ENCODE results near the gene SLC12A7. TPM values are rescaled to one million over a fixed set of nuclear protein-coding genes. Genes with fewer than 3 reads are reported as not detected.

The SLC12A7 gene
- total and polyA plus RNA-seq, 9 of the 15 experiments (the other 6 are each of a cell fraction or from before 2014, with no cell fraction given), result 0.01 to 3.1 (median 0.56) TPM

DNA sequence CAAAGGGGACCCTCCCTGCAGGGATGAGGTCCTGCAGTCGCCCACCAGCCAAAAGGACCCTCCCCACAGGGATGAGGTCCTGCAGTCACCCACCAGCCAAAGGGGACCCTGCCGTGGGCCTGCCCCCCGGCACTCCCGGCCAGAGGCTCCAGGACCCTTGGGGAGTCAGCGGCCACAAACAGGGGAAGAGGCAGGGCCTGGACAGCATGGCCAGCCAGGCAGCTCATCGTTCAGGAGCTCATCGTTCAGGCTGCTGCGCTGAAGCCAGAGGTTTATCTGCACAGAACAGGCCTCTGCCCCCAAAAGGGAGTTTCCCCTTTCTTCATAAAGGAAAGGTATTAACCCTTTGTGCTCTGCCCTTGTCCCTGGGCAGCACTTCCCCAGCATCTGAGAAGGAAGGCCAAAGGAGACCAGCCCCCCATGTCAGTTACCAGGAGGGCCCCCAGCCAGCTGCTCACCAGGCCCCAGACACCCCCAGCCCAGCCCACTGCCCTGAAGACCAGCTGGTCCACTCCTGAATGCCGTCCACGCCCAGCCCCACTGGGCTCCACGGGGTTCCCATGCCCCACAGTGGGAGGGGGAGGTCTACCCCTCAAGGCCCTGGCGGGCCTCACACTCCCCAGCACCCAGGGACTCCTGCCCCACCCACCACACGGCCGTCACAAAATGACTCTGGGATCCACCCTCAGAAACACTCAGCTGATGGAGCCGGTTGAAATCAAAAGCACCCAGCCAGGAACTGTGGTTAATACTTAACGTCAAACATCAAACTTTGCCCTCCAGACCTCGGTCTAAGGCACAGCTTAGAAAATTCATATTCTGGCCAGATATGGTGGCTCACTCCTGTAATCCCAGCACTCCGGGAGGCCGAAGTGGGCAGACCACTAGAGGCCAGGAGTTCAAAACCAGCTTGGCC lies 6.3 kb downstream of the SLC12A7 start (continued):
- TF ChIP-seq SREBF1 (IDR thresholded peaks at IDR 0.05; ENCODE audit: borderline replicate concordance, low read depth, low read length), result no peak
- peak; percentile 53 for TF ChIP-seq RBBP5 (IDR thresholded peaks at IDR 0.05; ENCODE audit: borderline replicate concordance, insufficient read depth, low read length, poor library complexity, severe bottlenecking)
- TF ChIP-seq ZNF561 (CRISPR knock-in tag; conservative IDR thresholded peaks at IDR 0.05), result no peak
- TF ChIP-seq HMG20A (CRISPR knock-in tag; conservative IDR thresholded peaks at IDR 0.05), result no peak
- TF ChIP-seq PHB (CRISPR knock-in tag; IDR thresholded peaks at IDR 0.05), result no peak
- TF ChIP-seq NEUROD1 (IDR thresholded peaks at IDR 0.05; ENCODE audit: borderline replicate concordance, low read depth, low read length, partially characterized antibody), result peak; percentile 78
- TF ChIP-seq ZNF324 (CRISPR knock-in tag; IDR thresholded peaks at IDR 0.05), result no peak
- peak; percentile 57; the same call in 1 of the 2 replicates for TF ChIP-seq ATF7 (IDR thresholded peaks at IDR 0.05)
- TF ChIP-seq NFIC (IDR thresholded peaks at IDR 0.05), result peak; percentile 77
- TF ChIP-seq ZNF644 (tag; IDR thresholded peaks at IDR 0.05; ENCODE audit: low read depth), result 0 out of 2 replicates have a peak, but pooled peaks have one; percentile 21
- TF ChIP-seq ZNF431 (CRISPR knock-in tag; IDR thresholded peaks at IDR 0.05), result no peak
- TF ChIP-seq, protein P1, sequence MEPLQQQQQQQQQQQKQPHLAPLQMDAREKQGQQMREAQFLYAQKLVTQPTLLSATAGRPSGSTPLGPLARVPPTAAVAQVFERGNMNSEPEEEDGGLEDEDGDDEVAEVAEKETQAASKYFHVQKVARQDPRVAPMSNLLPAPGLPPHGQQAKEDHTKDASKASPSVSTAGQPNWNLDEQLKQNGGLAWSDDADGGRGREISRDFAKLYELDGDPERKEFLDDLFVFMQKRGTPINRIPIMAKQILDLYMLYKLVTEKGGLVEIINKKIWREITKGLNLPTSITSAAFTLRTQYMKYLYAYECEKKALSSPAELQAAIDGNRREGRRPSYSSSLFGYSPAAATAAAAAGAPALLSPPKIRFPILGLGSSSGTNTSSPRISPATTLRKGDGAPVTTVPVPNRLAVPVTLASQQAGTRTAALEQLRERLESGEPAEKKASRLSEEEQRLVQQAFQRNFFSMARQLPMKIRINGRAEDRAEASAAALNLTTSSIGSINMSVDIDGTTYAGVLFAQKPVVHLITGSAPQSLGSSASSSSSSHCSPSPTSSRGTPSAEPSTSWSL (CRISPR knock-in tag; IDR thresholded peaks at IDR 0.05; ENCODE audit: borderline replicate concordance), result no peak
- no peak for TF ChIP-seq ZNF507 (tag; conservative IDR thresholded peaks at IDR 0.05)
- peak; percentile 86 for TF ChIP-seq KLF1 (tag; IDR thresholded peaks at IDR 0.05)
- 0 out of 2 replicates have a peak, but pooled peaks have one; percentile 55 for TF ChIP-seq ZNF197 (CRISPR knock-in tag; IDR thresholded peaks at IDR 0.05; ENCODE audit: low read depth)
- no peak for TF ChIP-seq MIER1 (IDR thresholded peaks at IDR 0.05; ENCODE audit: low read depth)
- TF ChIP-seq ZNF24 (IDR thresholded peaks at IDR 0.05), result 0 out of 2 replicates have a peak, but pooled peaks have one; percentile 14
- TF ChIP-seq STAG1 (CRISPR knock-in tag; IDR thresholded peaks at IDR 0.05; ENCODE audit: borderline replicate concordance), result no peak
- TF ChIP-seq KDM1A (IDR thresholded peaks at IDR 0.05), result peak in 1 of 2 experiments; percentile 21; a peak in 2 of 4 replicates
- peak; percentile 89 for TF ChIP-seq SOX6 (IDR thresholded peaks at IDR 0.05)
- TF ChIP-seq PKNOX1 (IDR thresholded peaks at IDR 0.05), result no peak
- TF ChIP-seq ZKSCAN1 (IDR thresholded peaks at IDR 0.05; ENCODE audit: low read depth, low read length), result peak; percentile 53; the same call in 1 of the 2 replicates
- no peak for TF ChIP-seq KAT2B (IDR thresholded peaks at IDR 0.05; ENCODE audit: low read depth, low read length)
- no peak for TF ChIP-seq MEF2A (IDR thresholded peaks at IDR 0.05; ENCODE audit: control insufficient read depth, low read depth, low read length)
- no peak for TF ChIP-seq SMAD2 (IDR thresholded peaks at IDR 0.05; ENCODE audit: low read depth, low read length)
- 0 out of 2 replicates have a peak, but pooled peaks have one; percentile 5 for TF ChIP-seq SMC3 (conservative IDR thresholded peaks at IDR 0.05; ENCODE audit: insufficient read depth, low read depth, low read length)
- TF ChIP-seq PHB2 (IDR thresholded peaks at IDR 0.05; ENCODE audit: low read depth), result 0 out of 2 replicates have a peak, but pooled peaks have one; percentile 50

All from K562 (cell line).